Fibroblast of peridontal ligament (primary cell): ENCODE results near the gene OAS2.

Source experiments
- DNase-seq: peaks from one replicate; pipeline ENCODE4 v3.0.0-alpha.2; 2010; ENCODE audit errors: extremely low read depth

The OAS2 gene

GRCh38 chr12:113057565-113058485, 79.5 kb downstream of the OAS2 start:
- DNase-seq = no peak

- no peak for DNase-seq
Observed at GRCh38 chr12:113058553-113058952, 80.2 kb downstream of the OAS2 start.

GRCh38 chr12:113059071-113059595, 80.8 kb downstream of the OAS2 start:
- no peak for DNase-seq

- DNase-seq = no peak
Observed at GRCh38 chr12:113060336-113060960, 82.1 kb downstream of the OAS2 start.

GRCh38 chr12:113061061-113061694, 82.9 kb downstream of the OAS2 start:
- no peak for DNase-seq
